GM12892 (cell line): ENCODE measurements around the gene WDR20.

Experiments
- POLR2AphosphoS5 ChIP-seq: IDR thresholded peaks from 2 replicates; pipeline ENCODE4 v1.6.1; 2011; ENCODE audit warnings: low read depth, low read length, control low read depth
- TAF1 ChIP-seq: IDR thresholded peaks from 2 replicates; pipeline ENCODE4 v1.6.1; 2011; ENCODE audit warnings: low read depth, mild to moderate bottlenecking, control low read depth, low read length, borderline replicate concordance

DNA sequence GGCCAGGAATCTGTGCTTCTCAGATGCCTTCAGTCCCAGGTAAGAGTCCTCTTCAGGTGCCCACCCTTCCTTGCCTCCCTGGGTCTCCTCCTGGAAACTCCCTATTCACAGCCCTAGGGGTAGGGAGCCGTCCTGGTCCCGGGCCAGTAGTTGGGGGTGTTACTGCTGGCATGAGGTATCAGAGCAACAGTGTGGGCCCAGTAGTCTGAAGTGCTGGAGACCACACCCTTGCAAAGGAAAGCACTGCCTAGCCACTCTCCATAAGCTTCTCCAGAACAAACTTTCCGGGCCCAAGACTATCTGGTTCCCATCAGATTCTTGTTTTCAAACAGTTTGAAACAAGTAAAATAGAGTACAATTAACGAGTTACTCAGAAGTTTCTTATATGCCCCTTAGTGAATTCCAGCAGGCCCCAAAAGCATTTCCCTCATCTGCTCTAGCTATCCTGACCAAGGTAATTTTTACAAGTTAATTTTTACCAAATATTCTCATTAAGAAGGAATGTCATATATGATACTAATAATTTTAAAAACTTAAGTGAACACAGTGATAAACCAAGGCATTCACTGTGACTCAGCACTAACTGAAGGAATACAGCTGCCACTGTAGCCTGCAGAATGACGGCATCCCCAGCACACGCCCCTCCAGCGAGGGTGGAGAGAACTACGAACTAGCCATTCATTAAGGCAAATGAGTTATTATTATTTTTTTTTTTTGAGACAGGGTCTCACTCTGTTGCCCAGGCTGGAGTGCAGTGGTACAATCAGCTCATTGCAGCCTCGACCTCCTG lies 115.9 kb downstream of the WDR20 start:
- TF ChIP-seq POLR2AphosphoS5 = no peak
- TF ChIP-seq TAF1 = no peak
